SK-N-SH (cell line): ENCODE results near the gene GLS. TPM values are rescaled to one million over a fixed set of nuclear protein-coding genes. Genes with fewer than 3 reads are reported as not detected.
A peak's percentile ranks its signal among the peaks of the same experiment; 100 is the strongest.

Experiments
- CTCF ChIA-PET: fragments of 300-600, 350-600 bp; formaldehyde crosslinking; extraction: SDS; loops from one replicate; lab custom pipeline; 2021; lab: Yijun Ruan, JAX
- POLR2A ChIA-PET: fragments of 350-600 bp; sonication (Branson Sonifier 250); formaldehyde crosslinking; extraction: SDS; loops from one replicate; lab custom pipeline; 2020; ENCODE audit warnings: antibody characterized with exemption, inconsistent platforms; lab: Yijun Ruan, JAX
- DNase-seq: peaks from one replicate; pipeline ENCODE4 v3.0.0; 2012
- H2AFZ ChIP-seq: fragments of 200-600 bp; sonication (generic); 2 replicates; pipeline ENCODE4 v1.8.1; 2016; ENCODE audit warnings: antibody characterized with exemption, mild to moderate bottlenecking, low read depth
- H3F3A ChIP-seq: fragments of 200-600 bp; sonication (generic); replicated peaks from 2 replicates; pipeline ENCODE3; 2016; ENCODE audit warnings: antibody characterized with exemption, mild to moderate bottlenecking; ENCODE audit not compliant: insufficient read depth
- H3K27ac ChIP-seq, 2 experiments: fragments of 200-500 bp in 1 of 2; fragments of 200-600 bp in 1 of 2; sonication (Bioruptor generic) in 1 of 2; sonication (generic), shearing (Covaris generic) in 1 of 2; 2 replicates each; pipeline versions ENCODE4 v1.5.1 to v1.6.1; 2014 to 2016; ENCODE audit warnings: low read depth in 2 of 2, inconsistent platforms in 1 of 2, low read length in 1 of 2, mild to moderate bottlenecking in 1 of 2, mixed read lengths in 1 of 2
- H3K27me3 ChIP-seq: fragments of 200-600 bp; sonication (generic), shearing (Covaris generic); 2 replicates; pipeline ENCODE4 v1.6.1; 2016; ENCODE audit warnings: mixed run types; ENCODE audit not compliant: insufficient read depth
- H3K36me3 ChIP-seq, 2 experiments: fragments of 200-500 bp in 1 of 2; fragments of 200-600 bp in 1 of 2; sonication (Bioruptor generic) in 1 of 2; sonication (generic) in 1 of 2; replicated peaks in 1 of 2; 2 replicates each; pipeline versions ENCODE3 to v1.5.1; 2014 to 2016; ENCODE audit warnings: low read length in 1 of 2, mild to moderate bottlenecking in 1 of 2; ENCODE audit not compliant: insufficient read depth in 2 of 2, control insufficient read depth in 1 of 2
- H3K4me1 ChIP-seq, 2 experiments: fragments of 200-500 bp in 1 of 2; fragments of 200-600 bp in 1 of 2; sonication (Bioruptor generic) in 1 of 2; sonication (generic), shearing (Covaris generic) in 1 of 2; 2 replicates each; pipeline versions ENCODE4 v1.5.1 to v1.6.1; 2014 to 2016; ENCODE audit warnings: low read depth in 1 of 2, low read length in 1 of 2, mixed run types in 1 of 2; ENCODE audit not compliant: insufficient read depth in 2 of 2, control insufficient read depth in 1 of 2
- H3K4me2 ChIP-seq: fragments of 200-600 bp; sonication (generic), shearing (Covaris generic); 2 replicates; pipeline ENCODE4 v1.6.1; 2017; ENCODE audit warnings: mixed run types
- H3K4me3 ChIP-seq, 2 experiments: fragments of 200-500 bp in 1 of 2; fragments of 200-600 bp in 1 of 2; sonication (Bioruptor generic) in 1 of 2; sonication (generic), shearing (Covaris generic) in 1 of 2; 2 replicates each; pipeline versions ENCODE4 v1.5.1 to v1.8.1; 2014 to 2016; ENCODE audit warnings: low read depth in 2 of 2, inconsistent platforms in 1 of 2, low read length in 1 of 2, mild to moderate bottlenecking in 1 of 2, mixed read lengths in 1 of 2, moderate library complexity in 1 of 2
- H3K79me2 ChIP-seq: fragments of 200-600 bp; sonication (generic); 2 replicates; pipeline ENCODE4 v1.8.1; 2017; ENCODE audit warnings: mild to moderate bottlenecking; ENCODE audit not compliant: insufficient read depth
- H3K9ac ChIP-seq: fragments of 200-600 bp; sonication (generic); 2 replicates; pipeline ENCODE4 v1.6.1; 2017; ENCODE audit warnings: mixed run types
- H3K9me2 ChIP-seq: fragments of 200-600 bp; sonication (generic); 2 replicates; pipeline ENCODE4 v1.6.1; 2017; ENCODE audit warnings: mixed run types
- H3K9me3 ChIP-seq: fragments of 200-600 bp; sonication (generic); 2 replicates; pipeline ENCODE4 v1.6.1; 2017; ENCODE audit warnings: mixed run types, mild to moderate bottlenecking, moderate library complexity
- H4K20me1 ChIP-seq: fragments of 200-600 bp; sonication (generic); 2 replicates; pipeline ENCODE4 v1.6.1; 2017; ENCODE audit warnings: mild to moderate bottlenecking, mixed run types; ENCODE audit not compliant: insufficient read depth
- ELF1 ChIP-seq: IDR thresholded peaks from 2 replicates; pipeline ENCODE4 v1.4.0; 2012
- EP300 ChIP-seq, 2 experiments: IDR thresholded peaks; 2 replicates each; pipeline versions ENCODE4 v1.4.0 to v1.6.1; 2012; ENCODE audit warnings: borderline replicate concordance in 1 of 2, low read depth in 1 of 2, low read length in 1 of 2
- EZH2phosphoT487 ChIP-seq: fragments of 200-600 bp; sonication (generic); IDR thresholded peaks from 2 replicates; pipeline ENCODE4 v1.6.1; 2017; ENCODE audit warnings: low read depth, mixed run types, mild to moderate bottlenecking, antibody characterized with exemption, moderate library complexity, borderline replicate concordance
- FOSL2 ChIP-seq: IDR thresholded peaks from 2 replicates; pipeline ENCODE4 v1.4.0; 2012; ENCODE audit warnings: low read depth, mild to moderate bottlenecking, moderate library complexity, borderline replicate concordance
- FOXJ3 ChIP-seq: sonication (generic); formaldehyde crosslinking; IDR thresholded peaks from 2 replicates; pipeline ENCODE4 v1.5.1; 2020; ENCODE audit warnings: mild to moderate bottlenecking, missing genetic modification reagents
- GABPA ChIP-seq: IDR thresholded peaks from 2 replicates; pipeline ENCODE4 v1.4.0; 2012; ENCODE audit warnings: low read depth, mild to moderate bottlenecking
- GATA2 ChIP-seq: sonication (generic); formaldehyde crosslinking; IDR thresholded peaks from 2 replicates; pipeline ENCODE4 v1.5.0; 2020; ENCODE audit warnings: mild to moderate bottlenecking, missing genetic modification reagents
- MEF2A ChIP-seq: IDR thresholded peaks from 2 replicates; pipeline ENCODE4 v1.4.0; 2012; ENCODE audit warnings: low read depth, borderline replicate concordance
- MXI1 ChIP-seq: IDR thresholded peaks from 2 replicates; pipeline ENCODE4 v1.6.1; 2012; ENCODE audit warnings: mild to moderate bottlenecking, low read depth, low read length, improper control_type of control experiment
- NFIC ChIP-seq: IDR thresholded peaks from 2 replicates; pipeline ENCODE4 v1.4.0; 2012; ENCODE audit warnings: borderline replicate concordance
- NRF1 ChIP-seq: IDR thresholded peaks from 2 replicates; pipeline ENCODE4 v1.6.1; 2012; ENCODE audit warnings: low read depth, mild to moderate bottlenecking, low read length
- POLR2AphosphoS5 ChIP-seq: IDR thresholded peaks from 2 replicates; pipeline ENCODE4 v1.6.1; 2012; ENCODE audit warnings: low read depth, low read length
- RCOR1 ChIP-seq: fragments of 150-350 bp; IDR thresholded peaks from 2 replicates; pipeline ENCODE4 v1.6.1; 2017; ENCODE audit warnings: antibody characterized with exemption, low read length
- RFX5 ChIP-seq: IDR thresholded peaks from 2 replicates; pipeline ENCODE4 v1.6.1; 2012; ENCODE audit warnings: mild to moderate bottlenecking, improper control_type of control experiment, low read length
- RXRA ChIP-seq: IDR thresholded peaks from 2 replicates; pipeline ENCODE4 v1.4.0; 2012; ENCODE audit warnings: low read depth, mild to moderate bottlenecking, borderline replicate concordance
- SIN3A ChIP-seq: IDR thresholded peaks from 2 replicates; pipeline ENCODE4 v1.6.1; 2012; ENCODE audit warnings: low read depth, mild to moderate bottlenecking, low read length, moderate library complexity, borderline replicate concordance
- TAF1 ChIP-seq: IDR thresholded peaks from 2 replicates; pipeline ENCODE4 v1.6.1; 2012; ENCODE audit warnings: low read depth, mild to moderate bottlenecking, low read length, moderate library complexity, borderline replicate concordance
- TCF12 ChIP-seq: IDR thresholded peaks from 2 replicates; pipeline ENCODE4 v1.4.0; 2012
- TEAD4 ChIP-seq: IDR thresholded peaks from 2 replicates; pipeline ENCODE4 v1.4.0; 2012; ENCODE audit warnings: mild to moderate bottlenecking, borderline replicate concordance; ENCODE audit not compliant: insufficient read depth
- YY1 ChIP-seq: IDR thresholded peaks from 2 replicates; pipeline ENCODE4 v1.4.0; 2012; ENCODE audit warnings: low read depth, mild to moderate bottlenecking
- WGBS: methylation state at CpG from one replicate; pipeline ENCODE4 v1.1.6; 2017; ENCODE audit warnings: low lambda C conversion rate; 5-methylcytosine and 5-hydroxymethylcytosine counted together
- polyA plus RNA-seq, 3 experiments: library from polyadenylated mRNA; depleted of rRNA; stranded (reverse); fragments of >200 nt; gene quantifications; 2 replicates each; pipeline ENCODE4 v1.2.3, GENCODE V29; 2012
- TF ChIP-seq, protein P1 (sequence below): IDR thresholded peaks from 2 replicates; pipeline ENCODE4 v1.4.0; 2012; ENCODE audit warnings: low read depth, borderline replicate concordance
- TF ChIP-seq, protein P2 (sequence below): IDR thresholded peaks from 2 replicates; pipeline ENCODE4; 2012
- TF ChIP-seq, protein P3 (sequence below): fragments of 150-350 bp; IDR thresholded peaks from 2 replicates; pipeline ENCODE4 v1.6.1; 2016; ENCODE audit warnings: mild to moderate bottlenecking, low read depth, low read length
- TF ChIP-seq, protein P4 (sequence below): IDR thresholded peaks from 2 replicates; pipeline ENCODE4 v1.4.0; 2012; ENCODE audit warnings: low read depth
- TF ChIP-seq, protein P5 (sequence below): IDR thresholded peaks from 2 replicates; pipeline ENCODE4 v1.6.1; 2012; ENCODE audit warnings: mild to moderate bottlenecking, low read depth, low read length, moderate library complexity
- TF ChIP-seq, protein P6 (sequence below): fragments of 150-350 bp; IDR thresholded peaks from 2 replicates; pipeline ENCODE4 v1.6.1; 2017; ENCODE audit warnings: antibody characterized with exemption, low read length, low read depth, borderline replicate concordance

Gene GLS
- polyA plus RNA-seq, 1 of the 3 experiments (the other 2 are of a cell fraction), result 37.2 TPM

DNA sequence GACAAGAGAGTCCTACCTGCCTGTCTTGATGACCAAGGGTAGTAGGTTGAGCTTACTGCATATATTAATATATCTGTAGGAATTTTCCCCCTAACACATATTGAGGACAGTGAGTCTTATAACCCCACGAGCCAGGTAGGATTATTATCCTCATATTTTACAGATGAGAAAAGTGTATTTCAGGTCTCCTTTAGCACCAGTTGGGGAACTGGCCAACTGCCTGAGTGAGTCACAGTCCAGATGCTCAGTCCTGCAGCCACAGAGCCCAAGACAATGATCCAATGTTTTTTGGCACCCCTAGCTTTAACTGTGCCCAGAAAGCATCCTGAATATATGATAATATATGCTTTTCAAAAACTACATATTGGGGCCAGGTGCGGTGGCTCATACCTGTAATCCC, 30.8 kb upstream of the GLS start:
- no peaks in the 10 kb centered on the region for H3K27me3 ChIP-seq
- H3F3A ChIP-seq, result peaks cover 47% of the 10 kb centered on the region
- no peaks in the 10 kb centered on the region for H3K9me2 ChIP-seq
- no peaks in the 10 kb centered on the region for H3K36me3 ChIP-seq
- peaks cover 0 to 27% of the 10 kb centered on the region in 2 experiments; a peak in 3 of 4 replicates for H3K4me1 ChIP-seq
- DNase-seq, result no peak
- no peaks in the 10 kb centered on the region for H3K9me3 ChIP-seq
- ChIA-PET POLR2A (no interaction called here), CTCF (interaction anchor here (0.9 to 2.6 kb wide), 13 partner anchors 10 to 185 kb away, joined by 3 to 28 read pairs (median 4); no protein-coding TSS in a partner anchor)
- H3K27ac ChIP-seq, result peak overlapping the region in 1 of 2 experiments; percentile 51; a peak in 3 of 4 replicates
- H3K79me2 ChIP-seq, result no peaks in the 10 kb centered on the region
- no peak overlapping the region for H3K9ac ChIP-seq
- H3K4me3 ChIP-seq, result no peak overlapping the region
- WGBS, result 45% methylated on average over 2 of the region's 2 CpGs
- H2AFZ ChIP-seq, result no peak overlapping the region
- H3K4me2 ChIP-seq, result peak overlapping the region; percentile 30; the same call in 1 of the 2 replicates
- H4K20me1 ChIP-seq, result no peaks in the 10 kb centered on the region
- TF ChIP-seq TEAD4 (peak; percentile 56; the same call in 1 of the 2 replicates), FOSL2 (peak; percentile 93), RCOR1 (no peak), NRF1 (no peak), TCF12 (peak; percentile 96), RXRA (peak; percentile 22; the same call in 1 of the 2 replicates), POLR2AphosphoS5 (peak; percentile 60; the same call in 1 of the 2 replicates), ELF1 (no peak), EZH2phosphoT487 (no peak), GATA2 (CRISPR knock-in tag) (no peak), NFIC (peak; percentile 98), SIN3A (no peak), FOXJ3 (CRISPR knock-in tag) (no peak), EP300 (IDR thresholded peaks at IDR 0.05; ENCODE audit: borderline replicate concordance in 1 of 2, low read depth in 1 of 2, low read length in 1 of 2) (peak in 1 of 2 experiments; percentile 93; a peak in 2 of 4 replicates), YY1 (no peak), MEF2A (peak; percentile 75; the same call in 1 of the 2 replicates), GABPA (no peak), MXI1 (no peak), TAF1 (no peak), RFX5 (no peak)
- TF ChIP-seq, protein P1, sequence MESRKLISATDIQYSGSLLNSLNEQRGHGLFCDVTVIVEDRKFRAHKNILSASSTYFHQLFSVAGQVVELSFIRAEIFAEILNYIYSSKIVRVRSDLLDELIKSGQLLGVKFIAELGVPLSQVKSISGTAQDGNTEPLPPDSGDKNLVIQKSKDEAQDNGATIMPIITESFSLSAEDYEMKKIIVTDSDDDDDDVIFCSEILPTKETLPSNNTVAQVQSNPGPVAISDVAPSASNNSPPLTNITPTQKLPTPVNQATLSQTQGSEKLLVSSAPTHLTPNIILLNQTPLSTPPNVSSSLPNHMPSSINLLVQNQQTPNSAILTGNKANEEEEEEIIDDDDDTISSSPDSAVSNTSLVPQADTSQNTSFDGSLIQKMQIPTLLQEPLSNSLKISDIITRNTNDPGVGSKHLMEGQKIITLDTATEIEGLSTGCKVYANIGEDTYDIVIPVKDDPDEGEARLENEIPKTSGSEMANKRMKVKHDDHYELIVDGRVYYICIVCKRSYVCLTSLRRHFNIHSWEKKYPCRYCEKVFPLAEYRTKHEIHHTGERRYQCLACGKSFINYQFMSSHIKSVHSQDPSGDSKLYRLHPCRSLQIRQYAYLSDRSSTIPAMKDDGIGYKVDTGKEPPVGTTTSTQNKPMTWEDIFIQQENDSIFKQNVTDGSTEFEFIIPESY, result no peak
- TF ChIP-seq, protein P2, sequence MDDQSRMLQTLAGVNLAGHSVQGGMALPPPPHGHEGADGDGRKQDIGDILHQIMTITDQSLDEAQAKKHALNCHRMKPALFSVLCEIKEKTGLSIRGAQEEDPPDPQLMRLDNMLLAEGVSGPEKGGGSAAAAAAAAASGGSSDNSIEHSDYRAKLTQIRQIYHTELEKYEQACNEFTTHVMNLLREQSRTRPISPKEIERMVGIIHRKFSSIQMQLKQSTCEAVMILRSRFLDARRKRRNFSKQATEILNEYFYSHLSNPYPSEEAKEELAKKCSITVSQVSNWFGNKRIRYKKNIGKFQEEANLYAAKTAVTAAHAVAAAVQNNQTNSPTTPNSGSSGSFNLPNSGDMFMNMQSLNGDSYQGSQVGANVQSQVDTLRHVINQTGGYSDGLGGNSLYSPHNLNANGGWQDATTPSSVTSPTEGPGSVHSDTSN, result peak; percentile 79
- TF ChIP-seq, protein P3, sequence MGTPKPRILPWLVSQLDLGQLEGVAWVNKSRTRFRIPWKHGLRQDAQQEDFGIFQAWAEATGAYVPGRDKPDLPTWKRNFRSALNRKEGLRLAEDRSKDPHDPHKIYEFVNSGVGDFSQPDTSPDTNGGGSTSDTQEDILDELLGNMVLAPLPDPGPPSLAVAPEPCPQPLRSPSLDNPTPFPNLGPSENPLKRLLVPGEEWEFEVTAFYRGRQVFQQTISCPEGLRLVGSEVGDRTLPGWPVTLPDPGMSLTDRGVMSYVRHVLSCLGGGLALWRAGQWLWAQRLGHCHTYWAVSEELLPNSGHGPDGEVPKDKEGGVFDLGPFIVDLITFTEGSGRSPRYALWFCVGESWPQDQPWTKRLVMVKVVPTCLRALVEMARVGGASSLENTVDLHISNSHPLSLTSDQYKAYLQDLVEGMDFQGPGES, result no peak
- TF ChIP-seq, protein P4, sequence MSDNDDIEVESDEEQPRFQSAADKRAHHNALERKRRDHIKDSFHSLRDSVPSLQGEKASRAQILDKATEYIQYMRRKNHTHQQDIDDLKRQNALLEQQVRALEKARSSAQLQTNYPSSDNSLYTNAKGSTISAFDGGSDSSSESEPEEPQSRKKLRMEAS, result peak; percentile 30; the same call in 1 of the 2 replicates
- TF ChIP-seq, protein P5, sequence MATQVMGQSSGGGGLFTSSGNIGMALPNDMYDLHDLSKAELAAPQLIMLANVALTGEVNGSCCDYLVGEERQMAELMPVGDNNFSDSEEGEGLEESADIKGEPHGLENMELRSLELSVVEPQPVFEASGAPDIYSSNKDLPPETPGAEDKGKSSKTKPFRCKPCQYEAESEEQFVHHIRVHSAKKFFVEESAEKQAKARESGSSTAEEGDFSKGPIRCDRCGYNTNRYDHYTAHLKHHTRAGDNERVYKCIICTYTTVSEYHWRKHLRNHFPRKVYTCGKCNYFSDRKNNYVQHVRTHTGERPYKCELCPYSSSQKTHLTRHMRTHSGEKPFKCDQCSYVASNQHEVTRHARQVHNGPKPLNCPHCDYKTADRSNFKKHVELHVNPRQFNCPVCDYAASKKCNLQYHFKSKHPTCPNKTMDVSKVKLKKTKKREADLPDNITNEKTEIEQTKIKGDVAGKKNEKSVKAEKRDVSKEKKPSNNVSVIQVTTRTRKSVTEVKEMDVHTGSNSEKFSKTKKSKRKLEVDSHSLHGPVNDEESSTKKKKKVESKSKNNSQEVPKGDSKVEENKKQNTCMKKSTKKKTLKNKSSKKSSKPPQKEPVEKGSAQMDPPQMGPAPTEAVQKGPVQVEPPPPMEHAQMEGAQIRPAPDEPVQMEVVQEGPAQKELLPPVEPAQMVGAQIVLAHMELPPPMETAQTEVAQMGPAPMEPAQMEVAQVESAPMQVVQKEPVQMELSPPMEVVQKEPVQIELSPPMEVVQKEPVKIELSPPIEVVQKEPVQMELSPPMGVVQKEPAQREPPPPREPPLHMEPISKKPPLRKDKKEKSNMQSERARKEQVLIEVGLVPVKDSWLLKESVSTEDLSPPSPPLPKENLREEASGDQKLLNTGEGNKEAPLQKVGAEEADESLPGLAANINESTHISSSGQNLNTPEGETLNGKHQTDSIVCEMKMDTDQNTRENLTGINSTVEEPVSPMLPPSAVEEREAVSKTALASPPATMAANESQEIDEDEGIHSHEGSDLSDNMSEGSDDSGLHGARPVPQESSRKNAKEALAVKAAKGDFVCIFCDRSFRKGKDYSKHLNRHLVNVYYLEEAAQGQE, result no peak
- TF ChIP-seq, protein P6, sequence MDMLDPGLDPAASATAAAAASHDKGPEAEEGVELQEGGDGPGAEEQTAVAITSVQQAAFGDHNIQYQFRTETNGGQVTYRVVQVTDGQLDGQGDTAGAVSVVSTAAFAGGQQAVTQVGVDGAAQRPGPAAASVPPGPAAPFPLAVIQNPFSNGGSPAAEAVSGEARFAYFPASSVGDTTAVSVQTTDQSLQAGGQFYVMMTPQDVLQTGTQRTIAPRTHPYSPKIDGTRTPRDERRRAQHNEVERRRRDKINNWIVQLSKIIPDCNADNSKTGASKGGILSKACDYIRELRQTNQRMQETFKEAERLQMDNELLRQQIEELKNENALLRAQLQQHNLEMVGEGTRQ, result no peak
